Right lung (tissue), 5 donors: ENCODE data around the gene PPP1R15B. TPM values are rescaled to one million over a fixed set of nuclear protein-coding genes. Genes with fewer than 3 reads are reported as not detected.

Experiments
- polyA plus RNA-seq, 5 donors: library from polyadenylated mRNA; unstranded; fragments of 120-200 nt; gene quantifications; one replicate each; pipeline versions ENCODE4 v1.2.1 to v1.2.3, GENCODE V29; 2013; ENCODE audit warnings: inconsistent platforms in 1 of 5, low replicate concordance in 1 of 5; ENCODE audit not compliant: insufficient read length in 5 of 5, insufficient read depth in 1 of 5

Gene PPP1R15B
- polyA plus RNA-seq, 5 donors, result 32.8 to 40.3 (median 33.9) TPM

Other genes starting within 250 kb of the PPP1R15B start
- under 1 TPM in 1 of 5 donors, not detected in 4; 0.21 TPM for gene REN, start 245.5 kb downstream of the PPP1R15B start, polyA plus RNA-seq
- 1 to 10 TPM in 1 of 5 donors, under 1 TPM in 4; 0.28 to 1.2 (median 0.53) TPM for gene KISS1, start 215.3 kb downstream of the PPP1R15B start, polyA plus RNA-seq
- 1 to 10 TPM; 6.1 to 9.1 (median 7.4) TPM for gene GOLT1A, start 197.8 kb downstream of the PPP1R15B start, polyA plus RNA-seq
- gene PLEKHA6, start 51.9 kb downstream of the PPP1R15B start, polyA plus RNA-seq, result 10 to 100 TPM; 13.9 to 20.4 (median 16.4) TPM
- gene PIK3C2B, start 83.0 kb upstream of the PPP1R15B start, polyA plus RNA-seq, result 10 to 100 TPM; 25.5 to 45.7 (median 38.6) TPM
- 10 to 100 TPM; 50.6 to 81.6 (median 56.4) TPM for gene MDM4, start 104.6 kb upstream of the PPP1R15B start, polyA plus RNA-seq